ENCODE results near the gene CST7.

Gene CST7

DNA sequence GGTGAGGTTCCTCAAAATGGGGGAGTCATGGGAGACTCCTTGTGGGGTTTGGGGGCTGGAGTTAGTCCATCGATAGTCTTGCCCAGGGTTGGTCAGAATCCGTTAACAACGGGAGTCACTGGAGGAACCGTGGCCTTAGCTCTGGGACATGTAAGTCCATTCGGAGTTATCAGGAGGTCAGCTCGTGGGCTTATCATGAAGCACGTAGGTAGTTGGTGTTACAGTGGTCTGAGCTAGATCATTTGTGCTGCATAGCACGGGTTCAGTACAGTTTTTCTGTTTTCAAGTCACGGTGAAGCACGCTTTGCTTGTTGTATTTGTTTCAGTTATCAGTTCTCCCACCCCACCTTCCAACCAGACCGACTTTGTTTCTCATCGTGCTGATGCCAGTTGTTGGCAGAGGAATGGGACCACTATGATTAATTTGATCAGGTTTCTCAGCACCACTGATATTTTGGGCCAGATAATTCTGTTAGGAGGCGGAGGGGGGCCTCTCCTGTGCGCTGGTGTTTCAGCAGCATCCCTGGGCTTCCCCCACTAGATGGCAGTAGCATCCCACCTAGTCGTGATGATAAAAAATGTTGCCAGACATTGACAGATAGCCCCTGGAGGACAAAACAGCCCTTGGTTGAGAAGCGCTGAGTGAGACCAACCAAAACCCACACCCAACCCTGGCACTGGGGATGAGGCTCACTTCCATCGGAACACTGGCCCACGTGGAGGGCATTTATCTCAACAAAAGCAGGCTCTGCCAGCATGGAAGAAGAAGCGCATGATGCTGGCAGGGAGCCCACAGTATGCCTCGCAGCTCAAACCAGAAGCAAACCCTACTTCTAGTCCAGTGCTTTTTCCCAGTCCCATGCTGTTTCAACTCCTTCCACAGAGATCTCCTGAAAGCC lies 45.6 kb downstream of the CST7 start:
- DNase-seq (ENCODE audit: low read depth in 1 of 2, low spot score in 1 of 2) = peak; percentile 55 to 76
- Histone ChIP-seq H3K4me3 (replicated peaks; ENCODE audit: insufficient read depth, low read length) (no peak overlapping the region), H3K27ac (replicated peaks) (no peak overlapping the region), H3K27me3 (ENCODE audit: insufficient read depth, poor library complexity, severe bottlenecking) (no peaks in the 10 kb centered on the region)
- TF ChIP-seq, protein P1, sequence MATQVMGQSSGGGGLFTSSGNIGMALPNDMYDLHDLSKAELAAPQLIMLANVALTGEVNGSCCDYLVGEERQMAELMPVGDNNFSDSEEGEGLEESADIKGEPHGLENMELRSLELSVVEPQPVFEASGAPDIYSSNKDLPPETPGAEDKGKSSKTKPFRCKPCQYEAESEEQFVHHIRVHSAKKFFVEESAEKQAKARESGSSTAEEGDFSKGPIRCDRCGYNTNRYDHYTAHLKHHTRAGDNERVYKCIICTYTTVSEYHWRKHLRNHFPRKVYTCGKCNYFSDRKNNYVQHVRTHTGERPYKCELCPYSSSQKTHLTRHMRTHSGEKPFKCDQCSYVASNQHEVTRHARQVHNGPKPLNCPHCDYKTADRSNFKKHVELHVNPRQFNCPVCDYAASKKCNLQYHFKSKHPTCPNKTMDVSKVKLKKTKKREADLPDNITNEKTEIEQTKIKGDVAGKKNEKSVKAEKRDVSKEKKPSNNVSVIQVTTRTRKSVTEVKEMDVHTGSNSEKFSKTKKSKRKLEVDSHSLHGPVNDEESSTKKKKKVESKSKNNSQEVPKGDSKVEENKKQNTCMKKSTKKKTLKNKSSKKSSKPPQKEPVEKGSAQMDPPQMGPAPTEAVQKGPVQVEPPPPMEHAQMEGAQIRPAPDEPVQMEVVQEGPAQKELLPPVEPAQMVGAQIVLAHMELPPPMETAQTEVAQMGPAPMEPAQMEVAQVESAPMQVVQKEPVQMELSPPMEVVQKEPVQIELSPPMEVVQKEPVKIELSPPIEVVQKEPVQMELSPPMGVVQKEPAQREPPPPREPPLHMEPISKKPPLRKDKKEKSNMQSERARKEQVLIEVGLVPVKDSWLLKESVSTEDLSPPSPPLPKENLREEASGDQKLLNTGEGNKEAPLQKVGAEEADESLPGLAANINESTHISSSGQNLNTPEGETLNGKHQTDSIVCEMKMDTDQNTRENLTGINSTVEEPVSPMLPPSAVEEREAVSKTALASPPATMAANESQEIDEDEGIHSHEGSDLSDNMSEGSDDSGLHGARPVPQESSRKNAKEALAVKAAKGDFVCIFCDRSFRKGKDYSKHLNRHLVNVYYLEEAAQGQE (IDR thresholded peaks at IDR 0.05; ENCODE audit: insufficient replicate concordance, low read depth) = no peak
- TF ChIP-seq, protein P2, sequence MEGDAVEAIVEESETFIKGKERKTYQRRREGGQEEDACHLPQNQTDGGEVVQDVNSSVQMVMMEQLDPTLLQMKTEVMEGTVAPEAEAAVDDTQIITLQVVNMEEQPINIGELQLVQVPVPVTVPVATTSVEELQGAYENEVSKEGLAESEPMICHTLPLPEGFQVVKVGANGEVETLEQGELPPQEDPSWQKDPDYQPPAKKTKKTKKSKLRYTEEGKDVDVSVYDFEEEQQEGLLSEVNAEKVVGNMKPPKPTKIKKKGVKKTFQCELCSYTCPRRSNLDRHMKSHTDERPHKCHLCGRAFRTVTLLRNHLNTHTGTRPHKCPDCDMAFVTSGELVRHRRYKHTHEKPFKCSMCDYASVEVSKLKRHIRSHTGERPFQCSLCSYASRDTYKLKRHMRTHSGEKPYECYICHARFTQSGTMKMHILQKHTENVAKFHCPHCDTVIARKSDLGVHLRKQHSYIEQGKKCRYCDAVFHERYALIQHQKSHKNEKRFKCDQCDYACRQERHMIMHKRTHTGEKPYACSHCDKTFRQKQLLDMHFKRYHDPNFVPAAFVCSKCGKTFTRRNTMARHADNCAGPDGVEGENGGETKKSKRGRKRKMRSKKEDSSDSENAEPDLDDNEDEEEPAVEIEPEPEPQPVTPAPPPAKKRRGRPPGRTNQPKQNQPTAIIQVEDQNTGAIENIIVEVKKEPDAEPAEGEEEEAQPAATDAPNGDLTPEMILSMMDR (IDR thresholded peaks at IDR 0.05; ENCODE audit: insufficient read depth, low read length) = peak; percentile 74

DNA sequence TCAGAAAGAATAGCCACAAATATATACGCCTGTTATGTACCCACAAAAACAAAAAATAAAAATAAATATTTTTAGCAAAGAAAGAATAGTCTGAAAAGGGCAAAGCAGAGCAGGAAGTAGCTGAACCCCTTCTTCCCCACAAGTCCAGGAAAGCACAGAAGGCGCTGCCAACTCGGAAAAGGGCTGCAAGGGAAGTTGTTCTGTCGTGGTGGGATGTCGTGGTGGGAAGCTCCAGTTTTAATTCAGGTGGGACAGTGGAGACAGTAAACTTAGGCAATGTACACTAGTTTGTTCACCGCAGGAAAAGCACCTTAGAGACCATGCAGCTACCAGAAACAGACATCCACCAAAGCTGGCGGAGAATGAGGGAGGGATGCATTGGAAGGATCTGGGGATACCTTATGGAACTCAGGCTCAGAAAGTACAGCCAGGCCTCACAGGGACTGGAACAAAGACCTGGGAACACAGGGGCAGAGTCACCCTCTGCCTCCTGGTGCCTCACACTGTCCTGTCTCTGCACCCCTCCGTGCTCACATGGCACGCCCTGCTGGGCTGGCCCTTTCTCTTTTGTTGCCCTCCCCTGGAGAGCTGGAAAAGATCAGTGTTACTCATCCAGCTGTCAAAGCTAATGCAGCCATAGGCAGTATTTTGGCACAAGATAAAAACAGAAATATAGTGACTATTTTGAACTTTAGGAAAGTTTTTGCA lies 46.8 kb downstream of the CST7 start:
- H3K4me3 ChIP-seq (replicated peaks; ENCODE audit: insufficient read depth, low read length) = no peak overlapping the region
- TF ChIP-seq, protein P2 (IDR thresholded peaks at IDR 0.05; ENCODE audit: insufficient read depth, low read length) = no peak
- TF ChIP-seq SPI1 (IDR thresholded peaks at IDR 0.05; ENCODE audit: borderline replicate concordance, low read depth) (no peak), POLR2AphosphoS5 (IDR thresholded peaks at IDR 0.05; ENCODE audit: low read depth) (no peak), GABPA (IDR thresholded peaks at IDR 0.05; ENCODE audit: low read depth) (no peak)
- TF ChIP-seq, protein P1 (IDR thresholded peaks at IDR 0.05; ENCODE audit: insufficient replicate concordance, low read depth) = no peak
- H3K27ac ChIP-seq (replicated peaks) = no peak overlapping the region
- DNase-seq (ENCODE audit: low read depth in 1 of 2, low spot score in 1 of 2) = no peak
- no peaks in the 10 kb centered on the region for H3K27me3 ChIP-seq (ENCODE audit: insufficient read depth, poor library complexity, severe bottlenecking)

DNA sequence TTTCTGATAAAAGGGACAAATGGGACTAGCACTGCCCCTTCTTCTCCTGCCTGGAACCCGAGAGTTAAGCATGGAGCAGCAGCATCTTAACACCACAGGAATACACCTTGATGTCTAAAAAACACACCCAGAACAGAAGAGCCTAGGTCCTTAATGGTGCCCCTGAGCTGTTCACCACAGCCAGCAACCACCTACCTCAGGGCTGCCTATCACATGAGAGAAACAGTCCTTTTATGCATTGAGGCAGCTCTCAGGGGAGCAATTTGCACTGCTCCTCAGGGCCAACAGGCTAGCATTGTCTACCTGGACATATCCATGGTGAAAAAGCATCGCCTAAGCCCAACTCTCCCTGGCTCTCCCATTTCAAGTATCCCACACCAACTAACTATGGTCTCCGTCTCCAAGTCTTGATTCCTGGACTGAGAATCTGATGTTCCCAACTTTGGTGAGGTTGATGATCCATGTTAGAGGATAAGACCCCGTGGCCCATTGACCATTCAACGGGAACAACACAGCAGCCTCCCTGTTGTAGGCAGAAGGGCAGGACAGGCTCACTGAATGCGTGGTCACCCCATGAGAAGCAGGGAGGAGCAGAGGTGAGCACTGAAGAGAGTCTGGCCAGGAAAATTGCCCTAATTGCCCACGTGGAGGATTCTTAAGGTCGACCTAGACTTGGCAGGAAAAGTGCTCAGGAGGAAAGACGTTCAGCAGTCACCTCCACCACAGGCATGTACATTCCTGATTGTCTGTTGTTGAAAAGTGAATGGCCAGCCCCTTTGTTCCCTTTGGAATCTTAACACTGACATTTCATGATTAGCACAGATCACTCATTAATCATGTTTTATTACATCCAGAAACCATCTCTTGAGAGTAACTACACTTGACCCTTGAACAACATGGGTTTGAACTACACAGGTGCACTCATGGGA lies 47.6 kb downstream of the CST7 start:
- no peak for DNase-seq (ENCODE audit: low read depth in 1 of 2, low spot score in 1 of 2)
- no peak overlapping the region for H3K27ac ChIP-seq (replicated peaks)
- H3K27me3 ChIP-seq (ENCODE audit: insufficient read depth, poor library complexity, severe bottlenecking) = no peaks in the 10 kb centered on the region
- TF ChIP-seq, protein P2 (IDR thresholded peaks at IDR 0.05; ENCODE audit: insufficient read depth, low read length) = no peak
- TF ChIP-seq, protein P1 (IDR thresholded peaks at IDR 0.05; ENCODE audit: insufficient replicate concordance, low read depth) = no peak
- TF ChIP-seq POLR2AphosphoS5 (IDR thresholded peaks at IDR 0.05; ENCODE audit: low read depth) (no peak), GABPA (IDR thresholded peaks at IDR 0.05; ENCODE audit: low read depth) (no peak), SPI1 (IDR thresholded peaks at IDR 0.05; ENCODE audit: borderline replicate concordance, low read depth) (no peak)
- H3K4me3 ChIP-seq (replicated peaks; ENCODE audit: insufficient read depth, low read length) = no peak overlapping the region
